Kidney (tissue), 14 donors: ENCODE results near the gene HNF4A. TPM values are rescaled to one million over a fixed set of nuclear protein-coding genes. Genes with fewer than 3 reads are reported as not detected.

Experiments
- DNase-seq, 5 donors: peaks; one replicate each; pipeline ENCODE4 v3.0.0-alpha.2; 2013 to 2020
- FAIRE-seq: peaks from 2 replicates; lab custom pipeline; 2012; peaks lifted over from hg19 to GRCh38; lab: Jason Lieb, UNC
- H3K27ac ChIP-seq, 2 donors: one replicate each; pipeline ENCODE4 v1.7.0; 2013; ENCODE audit warnings: low read depth in 2 of 2, low read length in 2 of 2, inconsistent platforms in 1 of 2
- H3K27me3 ChIP-seq: one replicate; pipeline ENCODE4 v1.7.1; 2013; ENCODE audit warnings: low read length, inconsistent platforms; ENCODE audit not compliant: control insufficient read depth, insufficient read depth
- H3K36me3 ChIP-seq, 3 donors: one replicate each; pipeline versions ENCODE4 v1.7.0 to v1.7.1; 2013; ENCODE audit warnings: low read length in 3 of 3, control low read depth in 1 of 3, inconsistent platforms in 1 of 3; ENCODE audit not compliant: insufficient read depth in 3 of 3, control insufficient read depth in 2 of 3
- H3K4me1 ChIP-seq, 3 donors: one replicate each; pipeline versions ENCODE4 v1.7.0 to v1.7.1; 2013; ENCODE audit warnings: low read length in 3 of 3, inconsistent platforms in 1 of 3, low read depth in 1 of 3; ENCODE audit not compliant: control insufficient read depth in 2 of 3, insufficient read depth in 2 of 3
- H3K4me3 ChIP-seq, 3 donors: one replicate each; pipeline versions ENCODE4 v1.7.0 to v1.8.1; 2013; ENCODE audit warnings: low read length in 3 of 3, control low read depth in 1 of 3, inconsistent platforms in 1 of 3
- H3K9ac ChIP-seq, 3 donors: one replicate each; pipeline versions ENCODE4 v1.7.0 to v1.7.1; 2013; ENCODE audit warnings: low read length in 3 of 3, control low read depth in 1 of 3, inconsistent platforms in 1 of 3
- H3K9me3 ChIP-seq, 3 donors: one replicate each; pipeline versions ENCODE4 v1.7.0 to v1.7.1; 2013; ENCODE audit warnings: low read length in 3 of 3, control low read depth in 1 of 3, inconsistent platforms in 1 of 3; ENCODE audit not compliant: control insufficient read depth in 2 of 3, insufficient read depth in 1 of 3
- CTCF ChIP-seq: IDR thresholded peaks from 3 replicates; pipeline ENCODE4 v1.5.1; 2012; ENCODE audit warnings: mild to moderate bottlenecking, moderate library complexity, borderline replicate concordance; ENCODE audit not compliant: insufficient read depth; ENCODE audit errors: extremely low read depth
- intact Hi-C: fragments of 100-400 bp; cut with DNase I; formaldehyde crosslinking; loops from one replicate; pipeline ENCODE4 v1.11.1; 2022
- polyA plus RNA-seq: library from polyadenylated mRNA; stranded (reverse); fragments of 350-450 nt; fragmentation: Illumina TruSeq; extraction: RNeasy Lipid Tissue Mini Kit (QIAGEN cat#74804); gene quantifications from one replicate; pipeline ENCODE4 v1.2.3, GENCODE V29; 2014; ENCODE audit warnings: low read depth, low replicate concordance; ENCODE audit not compliant: insufficient read depth
- total RNA-seq: library from RNA; stranded (reverse); fragmentation: NEBNext Ultra II Directional; extraction: Animal tissue kit (Norgen Biotek cat#: 25700); gene quantifications from one replicate; pipeline ENCODE4 v1.2.1, GENCODE V29; 2021
- donor health status: control.
- donor health status: control.
- donor health status: control.
- donor health status: control.
- donor health status: control.
- donor health status: DM: yes; HTN: yes; CAD: no.
- donor health status: Normal renal cell carcinoma (clear cell type).

The HNF4A gene
- total and polyA plus RNA-seq, 2 donors from 2014 or later = 26.0 to 42.1 TPM

GRCh38 chr20:44328428-44328827, 27.1 kb upstream of the HNF4A start:
- intact Hi-C loops = no loop called here
- Histone ChIP-seq H3K27ac (no peak overlapping the region), H3K36me3 (no peaks in the 10 kb centered on the region), H3K27me3 (no peaks in the 10 kb centered on the region), H3K4me3 (no peak overlapping the region), H3K4me1 (no peaks in the 10 kb centered on the region), H3K9me3 (no peaks in the 10 kb centered on the region), H3K9ac (no peak overlapping the region)
- FAIRE-seq (no peak), DNase-seq (no peak)
- TF ChIP-seq CTCF = no peak

GRCh38 chr20:44331201-44331600, 24.3 kb upstream of the HNF4A start:
- intact Hi-C loops = no loop called here
- Histone ChIP-seq H3K36me3 (no peaks in the 10 kb centered on the region), H3K27ac (no peak overlapping the region), H3K4me1 (no peaks in the 10 kb centered on the region), H3K9ac (no peak overlapping the region), H3K9me3 (no peaks in the 10 kb centered on the region), H3K4me3 (no peak overlapping the region), H3K27me3 (no peaks in the 10 kb centered on the region)
- TF ChIP-seq CTCF = no peak
- FAIRE-seq (no peak), DNase-seq (no peak)

GRCh38 chr20:44334306-44334705, 21.2 kb upstream of the HNF4A start:
- Histone ChIP-seq H3K4me3 (no peak overlapping the region), H3K9ac (no peak overlapping the region), H3K9me3 (no peaks in the 10 kb centered on the region), H3K27me3 (no peaks in the 10 kb centered on the region), H3K4me1 (no peaks in the 10 kb centered on the region), H3K36me3 (no peaks in the 10 kb centered on the region), H3K27ac (no peak overlapping the region)
- TF ChIP-seq CTCF = no peak
- DNase-seq (no peak), FAIRE-seq (no peak)
- intact Hi-C loops = no loop called here

- Histone ChIP-seq H3K36me3 (no peaks in the 10 kb centered on the region), H3K9ac (no peak overlapping the region), H3K27ac (no peak overlapping the region), H3K4me1 (no peaks in the 10 kb centered on the region), H3K27me3 (no peaks in the 10 kb centered on the region), H3K9me3 (no peaks in the 10 kb centered on the region), H3K4me3 (no peak overlapping the region)
- no peak for FAIRE-seq
- intact Hi-C loops = no loop called here
- no peak for DNase-seq
- TF ChIP-seq CTCF = no peak
Measured at GRCh38 chr20:44334709-44335108, 20.8 kb upstream of the HNF4A start.
